ENCODE measurements around the gene STK25.
A peak's percentile ranks its signal among the peaks of the same experiment; 100 is the strongest.
"Not testable (repeated sequence)": the region's sequence is repeated elsewhere in the genome, so short reads cannot be mapped to it uniquely, and the experiment has no call there.

STK25 gene

GRCh38 chr2:241507430-241508239, 749 bp downstream of the STK25 start:
- Histone ChIP-seq H3K4me3 (ENCODE audit: low read length) (peak overlapping the region; percentile 62), H3K9me3 (ENCODE audit: control insufficient read depth, insufficient read depth, low read length) (no peaks in the 10 kb centered on the region), H3K27ac (ENCODE audit: low read length) (no peak overlapping the region), H3K4me1 (ENCODE audit: control insufficient read depth, insufficient read depth, low read length) (peaks cover 6% of the 10 kb centered on the region), H3K27me3 (ENCODE audit: control insufficient read depth, insufficient read depth, low read length) (no peaks in the 10 kb centered on the region), H3K36me3 (ENCODE audit: control insufficient read depth, insufficient read depth, low read length) (no peaks in the 10 kb centered on the region)
- WGBS (ENCODE audit: insufficient coverage, insufficient read length): no CpG with 5 or more reads among the region's 67 CpGs
- no peak for DNase-seq (ENCODE audit: low read depth, low spot score)

DNA sequence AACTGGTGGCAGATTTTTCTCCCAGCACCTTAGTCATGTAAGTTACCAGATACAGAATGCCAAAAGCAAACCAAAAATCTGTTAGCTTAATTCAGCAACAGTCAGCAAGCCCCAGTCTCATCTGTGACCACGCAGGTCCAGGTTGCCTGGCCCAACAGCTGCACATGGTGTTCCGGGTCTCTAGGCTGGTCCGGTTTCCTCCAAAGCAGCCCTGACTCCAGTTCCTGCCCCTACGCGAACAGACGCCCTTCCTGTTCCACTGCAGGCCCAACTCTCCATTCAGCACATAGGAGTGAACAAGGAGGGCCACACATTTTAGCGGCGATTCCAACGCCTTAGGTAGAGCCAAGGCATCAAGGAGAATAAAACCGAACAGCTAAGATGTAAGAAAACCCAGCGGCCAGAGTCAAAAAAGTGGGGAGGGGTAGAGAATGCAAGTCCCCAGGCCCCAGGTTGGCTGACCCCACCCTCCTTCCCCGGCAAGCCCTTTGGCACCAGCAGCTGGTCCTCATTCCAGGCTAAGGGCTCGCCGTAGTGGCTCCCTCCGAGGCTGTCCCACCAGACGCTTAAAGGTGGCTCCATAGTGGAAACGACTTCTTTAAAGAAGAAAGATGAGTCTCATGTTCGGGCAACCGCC, 1.5 kb downstream of the STK25 start:
- Histone ChIP-seq H3K27me3 (ENCODE audit: control insufficient read depth, insufficient read depth, low read length) (no peaks in the 10 kb centered on the region), H3K27ac (ENCODE audit: low read length) (no peak overlapping the region), H3K9me3 (ENCODE audit: control insufficient read depth, insufficient read depth, low read length) (no peaks in the 10 kb centered on the region), H3K36me3 (ENCODE audit: control insufficient read depth, insufficient read depth, low read length) (no peaks in the 10 kb centered on the region), H3K4me3 (ENCODE audit: low read length) (peak overlapping the region; percentile 62; the same call in 1 of the 2 replicates), H3K4me1 (ENCODE audit: control insufficient read depth, insufficient read depth, low read length) (peaks cover 6% of the 10 kb centered on the region)
- DNase-seq (ENCODE audit: low read depth, low spot score): no peak
- WGBS (ENCODE audit: insufficient coverage, insufficient read length): no CpG with 5 or more reads among the region's 19 CpGs

DNA sequence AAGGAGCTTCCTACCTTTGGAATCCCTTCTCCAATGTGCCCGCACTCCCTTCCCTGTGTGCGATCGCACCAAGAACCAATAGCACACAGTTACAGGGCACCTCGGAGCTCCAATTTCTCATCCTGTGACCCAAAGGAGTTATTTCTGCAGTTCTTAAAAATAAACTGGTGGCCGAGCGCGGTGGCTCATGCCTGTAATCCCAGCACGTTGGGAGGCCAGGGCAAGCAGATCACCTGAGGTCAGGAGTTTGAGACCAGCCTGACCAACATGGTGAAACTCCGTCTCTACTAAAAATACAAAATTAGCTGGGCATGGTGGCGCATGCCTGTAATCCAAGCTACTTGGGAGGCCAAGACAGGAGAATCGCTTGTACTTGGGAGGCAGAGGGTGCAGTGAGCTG, 2.1 kb downstream of the STK25 start:
- not testable (repeated sequence) for H3K27ac ChIP-seq (ENCODE audit: low read length); H3K9me3 ChIP-seq (ENCODE audit: control insufficient read depth, insufficient read depth, low read length); DNase-seq (ENCODE audit: low read depth, low spot score); H3K4me1 ChIP-seq (ENCODE audit: control insufficient read depth, insufficient read depth, low read length); H3K27me3 ChIP-seq (ENCODE audit: control insufficient read depth, insufficient read depth, low read length); H3K4me3 ChIP-seq (ENCODE audit: low read length); H3K36me3 ChIP-seq (ENCODE audit: control insufficient read depth, insufficient read depth, low read length)
- no CpG with 5 or more reads among the region's 11 CpGs for WGBS (ENCODE audit: insufficient coverage, insufficient read length)

DNA sequence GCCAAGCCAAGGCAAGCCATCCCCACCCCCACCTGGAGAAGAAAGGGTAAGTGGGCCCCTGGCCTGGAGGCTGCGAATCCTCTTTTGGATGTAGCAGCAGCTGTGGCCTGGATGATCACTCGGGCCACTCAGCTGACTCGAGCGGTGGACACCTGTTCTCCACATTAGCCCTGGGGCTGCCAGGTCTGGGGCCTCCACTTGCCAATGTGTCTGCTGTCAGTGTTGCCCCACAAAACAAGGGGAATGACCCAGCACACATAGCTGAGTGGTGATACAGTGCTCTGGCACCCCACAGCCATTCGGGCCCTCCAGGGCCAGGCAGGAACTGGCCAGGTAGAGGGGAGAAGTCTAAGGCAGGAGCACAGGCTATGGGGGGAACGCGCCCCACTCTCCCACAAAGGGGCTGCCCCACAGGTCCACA, 2.6 kb downstream of the STK25 start:
- Histone ChIP-seq H3K4me3 (ENCODE audit: low read length) (no peak overlapping the region), H3K9me3 (ENCODE audit: control insufficient read depth, insufficient read depth, low read length) (no peaks in the 10 kb centered on the region), H3K27ac (ENCODE audit: low read length) (no peak overlapping the region), H3K36me3 (ENCODE audit: control insufficient read depth, insufficient read depth, low read length) (peaks cover 5% of the 10 kb centered on the region), H3K4me1 (ENCODE audit: control insufficient read depth, insufficient read depth, low read length) (peaks cover 6% of the 10 kb centered on the region), H3K27me3 (ENCODE audit: control insufficient read depth, insufficient read depth, low read length) (no peaks in the 10 kb centered on the region)
- WGBS (ENCODE audit: insufficient coverage, insufficient read length): no CpG with 5 or more reads among the region's 7 CpGs
- no peak for DNase-seq (ENCODE audit: low read depth, low spot score)

DNA sequence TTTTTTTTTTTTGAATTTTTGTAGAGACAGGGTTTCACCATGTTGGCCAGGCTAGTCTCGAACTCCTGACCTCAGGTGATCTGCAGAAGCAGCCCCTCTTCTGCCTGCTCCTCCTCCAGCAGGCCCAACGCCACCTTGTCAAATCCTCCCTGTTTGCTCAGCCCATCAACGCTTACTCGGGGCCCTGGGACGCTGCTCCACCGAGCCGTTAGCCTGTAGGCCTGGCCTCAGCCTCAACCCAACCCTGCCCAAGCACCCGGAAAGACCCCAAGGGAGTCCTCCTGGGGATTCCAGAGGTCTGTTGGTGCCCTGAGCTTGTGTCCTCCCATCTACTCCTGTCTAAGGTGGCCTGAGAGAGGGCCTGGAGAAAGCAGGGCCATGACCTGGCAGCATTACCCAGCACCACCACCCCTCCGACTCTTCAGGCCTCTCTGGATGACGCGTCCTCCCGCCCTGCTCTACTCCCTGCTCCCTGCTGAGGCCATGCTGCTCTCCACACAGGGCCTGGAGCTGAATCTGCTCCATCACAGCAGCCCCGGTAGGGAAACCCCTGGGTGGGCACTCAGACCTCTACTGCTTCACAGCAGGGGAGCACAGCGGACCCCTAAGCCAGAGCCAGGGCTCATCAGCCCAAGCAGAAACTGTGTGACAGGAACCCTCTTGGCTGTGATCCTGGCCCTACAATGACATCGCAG, 3.2 kb downstream of the STK25 start:
- peaks cover 6% of the 10 kb centered on the region for H3K4me1 ChIP-seq (ENCODE audit: control insufficient read depth, insufficient read depth, low read length)
- no peak for DNase-seq (ENCODE audit: low read depth, low spot score)

GRCh38 chr2:241503776-241504392, 4.5 kb downstream of the STK25 start:
- Histone ChIP-seq H3K27ac (ENCODE audit: low read length) (no peak overlapping the region), H3K4me3 (ENCODE audit: low read length) (no peak overlapping the region)
- no CpG with 5 or more reads among the region's 12 CpGs for WGBS (ENCODE audit: insufficient coverage, insufficient read length)

More for the DNA sequence above, 3.2 kb downstream of the STK25 start:
- H3K36me3 ChIP-seq (ENCODE audit: control insufficient read depth, insufficient read depth, low read length): peaks cover 7% of the 10 kb centered on the region
- H3K4me3 ChIP-seq (ENCODE audit: low read length): no peak overlapping the region
- no CpG with 5 or more reads among the region's 15 CpGs for WGBS (ENCODE audit: insufficient coverage, insufficient read length)
- no peaks in the 10 kb centered on the region for H3K27me3 ChIP-seq (ENCODE audit: control insufficient read depth, insufficient read depth, low read length)
- no peaks in the 10 kb centered on the region for H3K9me3 ChIP-seq (ENCODE audit: control insufficient read depth, insufficient read depth, low read length)
- H3K27ac ChIP-seq (ENCODE audit: low read length): no peak overlapping the region

DNA sequence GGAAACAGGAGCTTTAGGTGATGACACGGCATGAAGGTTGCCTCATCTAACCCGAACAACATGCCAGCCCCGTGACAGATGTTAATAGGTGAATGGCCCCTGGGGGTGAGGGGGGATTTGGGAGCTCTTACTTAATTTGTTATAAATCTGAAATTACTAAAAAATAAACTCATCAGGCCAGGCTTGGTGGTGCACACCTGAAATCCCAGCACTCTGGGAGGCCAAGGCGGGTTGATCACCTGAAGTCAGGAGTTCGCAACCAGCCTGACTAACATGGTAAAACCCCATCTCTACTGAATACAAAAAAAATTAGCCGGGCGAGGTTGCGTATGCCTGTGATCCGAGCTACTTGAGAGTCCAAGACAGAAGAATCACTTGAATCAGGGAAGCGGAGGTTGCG, 6.1 kb downstream of the STK25 start:
- no peak for DNase-seq (ENCODE audit: low read depth, low spot score)
- Histone ChIP-seq H3K27me3 (ENCODE audit: control insufficient read depth, insufficient read depth, low read length) (no peaks in the 10 kb centered on the region), H3K36me3 (ENCODE audit: control insufficient read depth, insufficient read depth, low read length) (peaks cover 24% of the 10 kb centered on the region), H3K27ac (ENCODE audit: low read length) (no peak overlapping the region), H3K4me3 (ENCODE audit: low read length) (no peak overlapping the region), H3K9me3 (ENCODE audit: control insufficient read depth, insufficient read depth, low read length) (no peaks in the 10 kb centered on the region), H3K4me1 (ENCODE audit: control insufficient read depth, insufficient read depth, low read length) (no peaks in the 10 kb centered on the region; the same call in 1 of the 2 replicates)
- no CpG with 5 or more reads among the region's 11 CpGs for WGBS (ENCODE audit: insufficient coverage, insufficient read length)

More at GRCh38 chr2:241503776-241504392, 4.5 kb downstream of the STK25 start:
- no peaks in the 10 kb centered on the region for H3K27me3 ChIP-seq (ENCODE audit: control insufficient read depth, insufficient read depth, low read length)
- peaks cover 16% of the 10 kb centered on the region for H3K36me3 ChIP-seq (ENCODE audit: control insufficient read depth, insufficient read depth, low read length)
- no peak for DNase-seq (ENCODE audit: low read depth, low spot score)
- no peaks in the 10 kb centered on the region for H3K9me3 ChIP-seq (ENCODE audit: control insufficient read depth, insufficient read depth, low read length)
- no peaks in the 10 kb centered on the region; the same call in 1 of the 2 replicates for H3K4me1 ChIP-seq (ENCODE audit: control insufficient read depth, insufficient read depth, low read length)

- Histone ChIP-seq H3K36me3 (ENCODE audit: control insufficient read depth, insufficient read depth, low read length) (peaks cover 30% of the 10 kb centered on the region), H3K27ac (ENCODE audit: low read length) (no peak overlapping the region), H3K27me3 (ENCODE audit: control insufficient read depth, insufficient read depth, low read length) (no peaks in the 10 kb centered on the region), H3K9me3 (ENCODE audit: control insufficient read depth, insufficient read depth, low read length) (no peaks in the 10 kb centered on the region), H3K4me1 (ENCODE audit: control insufficient read depth, insufficient read depth, low read length) (no peaks in the 10 kb centered on the region; the same call in 1 of the 2 replicates), H3K4me3 (ENCODE audit: low read length) (no peak overlapping the region)
- no CpG with 5 or more reads among the region's 17 CpGs for WGBS (ENCODE audit: insufficient coverage, insufficient read length)
- no peak for DNase-seq (ENCODE audit: low read depth, low spot score)
Observed at GRCh38 chr2:241501551-241501950, 6.8 kb downstream of the STK25 start.

DNA sequence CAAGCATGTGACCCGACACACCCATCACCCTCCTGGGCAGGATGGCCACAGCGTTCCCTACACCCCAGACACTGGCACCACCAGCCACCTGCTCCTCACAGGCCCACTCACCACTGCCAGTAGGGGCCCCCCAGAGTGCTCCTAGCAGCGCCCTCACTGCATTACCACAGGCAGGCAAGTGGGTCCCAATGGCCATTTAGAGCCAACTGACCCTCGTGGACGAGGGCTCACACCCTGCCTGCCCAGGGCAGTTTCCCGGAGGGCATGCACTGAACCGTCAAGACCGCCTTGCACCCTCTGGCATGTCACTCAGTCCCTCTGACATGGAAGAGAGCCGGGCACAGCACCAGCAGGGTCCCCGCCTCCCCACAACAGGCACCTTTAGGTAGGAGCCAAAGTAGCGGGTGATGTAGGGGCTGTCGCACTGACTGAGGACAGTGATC, 7.3 kb downstream of the STK25 start:
- no peak overlapping the region for H3K4me3 ChIP-seq (ENCODE audit: low read length)
- DNase-seq (ENCODE audit: low read depth, low spot score): no peak
- peaks cover 35% of the 10 kb centered on the region for H3K36me3 ChIP-seq (ENCODE audit: control insufficient read depth, insufficient read depth, low read length)
- H3K27me3 ChIP-seq (ENCODE audit: control insufficient read depth, insufficient read depth, low read length): no peaks in the 10 kb centered on the region
- H3K4me1 ChIP-seq (ENCODE audit: control insufficient read depth, insufficient read depth, low read length): no peaks in the 10 kb centered on the region; the same call in 1 of the 2 replicates
- H3K27ac ChIP-seq (ENCODE audit: low read length): no peak overlapping the region
- no CpG with 5 or more reads among the region's 12 CpGs for WGBS (ENCODE audit: insufficient coverage, insufficient read length)
- H3K9me3 ChIP-seq (ENCODE audit: control insufficient read depth, insufficient read depth, low read length): no peaks in the 10 kb centered on the region

GRCh38 chr2:241500431-241500975, 7.9 kb downstream of the STK25 start:
- H3K36me3 ChIP-seq (ENCODE audit: control insufficient read depth, insufficient read depth, low read length): peaks cover 41% of the 10 kb centered on the region
- no peak overlapping the region for H3K27ac ChIP-seq (ENCODE audit: low read length)
- DNase-seq (ENCODE audit: low read depth, low spot score): no peak
- no peaks in the 10 kb centered on the region for H3K27me3 ChIP-seq (ENCODE audit: control insufficient read depth, insufficient read depth, low read length)
- no peak overlapping the region for H3K4me3 ChIP-seq (ENCODE audit: low read length)
- H3K4me1 ChIP-seq (ENCODE audit: control insufficient read depth, insufficient read depth, low read length): no peaks in the 10 kb centered on the region
- no peaks in the 10 kb centered on the region for H3K9me3 ChIP-seq (ENCODE audit: control insufficient read depth, insufficient read depth, low read length)
- WGBS (ENCODE audit: insufficient coverage, insufficient read length): no CpG with 5 or more reads among the region's 12 CpGs

Data from iPS DF 6.9 (cell line).